Measurements from ENCODE around the gene GSG1L. TPM values are rescaled to one million over a fixed set of nuclear protein-coding genes. Genes with fewer than 3 reads are reported as not detected.

The GSG1L gene
- total and polyA plus RNA-seq, 12 donors, result 0.11 TPM; not detected in 11

- H3K4me3 ChIP-seq, result no peak overlapping the region
- H3K36me3 ChIP-seq (replicated peaks in 1 of 2), result no peaks in the 10 kb centered on the region
- intact Hi-C loops (cut with DNase I), result no loop called here
- TF ChIP-seq CTCF (IDR thresholded peaks at IDR 0.05) (no peak), POLR2A (IDR thresholded peaks at IDR 0.05) (no peak)
- 43 to 52% (median 46%) methylated on average over 2 to 4 of the region's 4 CpGs for WGBS, 4 donors
- no peak overlapping the region for H3K27ac ChIP-seq
- no peaks in the 10 kb centered on the region for H3K9me3 ChIP-seq (replicated peaks in 1 of 3)
- no peaks in the 10 kb centered on the region for H3K27me3 ChIP-seq
- DNase-seq, result no peak
- H3K4me1 ChIP-seq (replicated peaks in 1 of 2), result no peaks in the 10 kb centered on the region
These were observed 61.9 kb downstream of the GSG1L start for GRCh38 chr16:28001642-28002041.

GRCh38 chr16:28001184-28001583 lies 62.3 kb downstream of the GSG1L start:
- 75 to 83% (median 82%) methylated on average over 7 to 9 of the region's 9 CpGs for WGBS, 4 donors
- no peaks in the 10 kb centered on the region for H3K36me3 ChIP-seq (replicated peaks in 1 of 2)
- no peaks in the 10 kb centered on the region for H3K4me1 ChIP-seq (replicated peaks in 1 of 2)
- no peak overlapping the region for H3K27ac ChIP-seq
- TF ChIP-seq POLR2A (IDR thresholded peaks at IDR 0.05) (no peak), CTCF (IDR thresholded peaks at IDR 0.05) (no peak)
- no peak overlapping the region for H3K4me3 ChIP-seq
- no peaks in the 10 kb centered on the region for H3K27me3 ChIP-seq
- intact Hi-C loops (cut with DNase I), result no loop called here
- H3K9me3 ChIP-seq (replicated peaks in 1 of 3), result no peaks in the 10 kb centered on the region
- no peak for DNase-seq

- Histone ChIP-seq H3K9me3 (replicated peaks in 1 of 3) (no peaks in the 10 kb centered on the region), H3K27ac (no peak overlapping the region), H3K4me1 (replicated peaks in 1 of 2) (no peaks in the 10 kb centered on the region), H3K4me3 (no peak overlapping the region), H3K36me3 (replicated peaks in 1 of 2) (no peaks in the 10 kb centered on the region), H3K27me3 (no peaks in the 10 kb centered on the region)
- no peak for DNase-seq
- intact Hi-C loops (cut with DNase I), result no loop called here
- TF ChIP-seq POLR2A (IDR thresholded peaks at IDR 0.05), result no peak
- no peak for TF ChIP-seq CTCF (IDR thresholded peaks at IDR 0.05)
- WGBS, 4 donors, result 60 to 67% (median 63%) methylated on average over 9 of the region's 9 CpGs
These were observed 63.0 kb downstream of the GSG1L start for GRCh38 chr16:28000314-28001169.

GRCh38 chr16:27999687-28000086 lies 63.8 kb downstream of the GSG1L start:
- intact Hi-C loops (cut with DNase I), result no loop called here

More at GRCh38 chr16:27999687-28000086, 63.8 kb downstream of the GSG1L start:
- no peaks in the 10 kb centered on the region for H3K36me3 ChIP-seq (replicated peaks in 1 of 2)
- TF ChIP-seq POLR2A (IDR thresholded peaks at IDR 0.05) (no peak), CTCF (IDR thresholded peaks at IDR 0.05) (no peak)
- no peak overlapping the region for H3K4me3 ChIP-seq
- no peaks in the 10 kb centered on the region for H3K27me3 ChIP-seq
- no peaks in the 10 kb centered on the region for H3K4me1 ChIP-seq (replicated peaks in 1 of 2)
- no peaks in the 10 kb centered on the region for H3K9me3 ChIP-seq (replicated peaks in 1 of 3)
- WGBS, 4 donors, result 58 to 85% (median 75%) methylated on average over 2 of the region's 2 CpGs
- DNase-seq, result no peak
- no peak overlapping the region for H3K27ac ChIP-seq

Measured in adrenal gland (tissue), 12 donors.